K562 (cell line): Measurements from ENCODE around the gene ACBD5. TPM values are rescaled to one million over a fixed set of nuclear protein-coding genes. Genes with fewer than 3 reads are reported as not detected.

ENCODE experiments used
- ATAC-seq: fragments of 200-7000 bp; cut with Tn5 transposase; 3 replicates; pipeline ENCODE4 v1.9.1; 2020; ENCODE audit warnings: moderate library complexity
- BruUV-seq: library from RNA; stranded (reverse); fragments of 400-500 nt; replicated peaks from 2 replicates; lab custom pipeline; 2021; lab: Mats Ljungman, UMichigan
- CTCF ChIA-PET: fragments of 300-600 bp; formaldehyde crosslinking; extraction: SDS; loops from one replicate; lab custom pipeline; 2021; ENCODE audit warnings: low intra/inter-chr PET ratio; lab: Yijun Ruan, JAX
- POLR2A ChIA-PET: fragments of 300-600, 350-650 bp; sonication (Branson Sonifier 250); formaldehyde crosslinking; extraction: SDS; loops from one replicate; lab custom pipeline; 2021; ENCODE audit warnings: antibody characterized with exemption, inconsistent platforms; lab: Yijun Ruan, JAX
- DNase-seq, 4 experiments: peaks; one replicate each; pipeline versions ENCODE4 v3.0.0 to v3.0.0-alpha.2; 2011 to 2018; ENCODE audit warnings: low spot score in 3 of 4, mixed read lengths in 3 of 4; ENCODE audit errors: extremely low read depth in 1 of 4
- FAIRE-seq: peaks from 2 replicates; lab custom pipeline; 2011; peaks lifted over from hg19 to GRCh38; lab: Jason Lieb, UNC
- H2AFZ ChIP-seq: 2 replicates; pipeline ENCODE4 v1.6.0; 2011; ENCODE audit warnings: low read depth, low read length, control low read depth, inconsistent platforms
- H3K27ac ChIP-seq: fragments of 200-600 bp; 3 replicates; pipeline ENCODE4 v1.8.0; 2011; ENCODE audit warnings: low read depth, mild to moderate bottlenecking, control low read depth, inconsistent platforms, low read length, moderate library complexity, mixed read lengths; ENCODE audit errors: extremely low read depth
- H3K27me3 ChIP-seq, 2 experiments: fragments of 300-600 bp in 1 of 2; 2 replicates in 1 of 2; 3 replicates in 1 of 2; pipeline versions ENCODE4 v1.6.0 to v1.8.0; 2011; ENCODE audit warnings: inconsistent platforms in 2 of 2, low read length in 2 of 2, mild to moderate bottlenecking in 1 of 2, mixed read lengths in 1 of 2, moderate library complexity in 1 of 2; ENCODE audit not compliant: control insufficient read depth in 2 of 2, insufficient read depth in 2 of 2
- H3K36me3 ChIP-seq: fragments of 300-600 bp; 3 replicates; pipeline ENCODE4 v1.8.0; 2011; ENCODE audit warnings: mild to moderate bottlenecking, low read length, inconsistent platforms; ENCODE audit not compliant: control insufficient read depth, insufficient read depth
- H3K4me1 ChIP-seq, 2 experiments: fragments of 200-600 bp in 1 of 2; replicated peaks in 1 of 2; 2 replicates in 1 of 2; 3 replicates in 1 of 2; pipeline versions ENCODE4 v1.5.1 to v1.8.0; 2011; ENCODE audit warnings: inconsistent platforms in 2 of 2, low read length in 2 of 2, mild to moderate bottlenecking in 1 of 2, mixed read lengths in 1 of 2, moderate library complexity in 1 of 2; ENCODE audit not compliant: control insufficient read depth in 2 of 2, insufficient read depth in 2 of 2
- H3K4me2 ChIP-seq: 2 replicates; pipeline ENCODE4 v1.6.1; 2011; ENCODE audit warnings: low read length, control low read depth, inconsistent platforms, mixed read lengths; ENCODE audit not compliant: insufficient read depth
- H3K4me3 ChIP-seq: fragments of 200-600 bp; sonication (generic), shearing (Covaris generic); 2 replicates; pipeline ENCODE4 v1.5.1; 2016; ENCODE audit warnings: control low read depth, inconsistent platforms
- H3K79me2 ChIP-seq: fragments of 200-600 bp; 3 replicates; pipeline ENCODE4 v1.8.0; 2011; ENCODE audit warnings: low read length, inconsistent platforms; ENCODE audit not compliant: control insufficient read depth, insufficient read depth
- H3K9ac ChIP-seq, 2 experiments: 2 replicates each; pipeline versions ENCODE4 v1.6.0 to v1.6.1; 2011; ENCODE audit warnings: low read depth in 2 of 2, low read length in 2 of 2, control low read depth in 1 of 2, inconsistent platforms in 1 of 2, mild to moderate bottlenecking in 1 of 2, mixed read lengths in 1 of 2; ENCODE audit not compliant: insufficient read depth in 1 of 2
- H3K9me1 ChIP-seq: one replicate; pipeline ENCODE4 v1.6.0; 2011; ENCODE audit warnings: inconsistent platforms, mild to moderate bottlenecking, low read length, moderate library complexity; ENCODE audit not compliant: control insufficient read depth, insufficient read depth
- H3K9me3 ChIP-seq: replicated peaks from 2 replicates; pipeline ENCODE4 v1.5.1; 2011; ENCODE audit warnings: low read depth, low read length, inconsistent platforms; ENCODE audit not compliant: control insufficient read depth, insufficient read depth
- H4K20me1 ChIP-seq: replicated peaks from 2 replicates; pipeline ENCODE4 v1.6.1; 2011; ENCODE audit warnings: low read length, inconsistent platforms, mixed read lengths; ENCODE audit not compliant: control insufficient read depth, insufficient read depth
- CC2D1A ChIP-seq: fragments of 450-650 bp; IDR thresholded peaks from 2 replicates; pipeline ENCODE4 v1.6.1; 2017; ENCODE audit warnings: mild to moderate bottlenecking
- DACH1 ChIP-seq: fragments of 450-650 bp; IDR thresholded peaks from 2 replicates; pipeline ENCODE4 v1.6.1; 2018; ENCODE audit not compliant: partially characterized antibody
- FOXK2 ChIP-seq, 2 experiments: fragments of 450-650 bp; IDR thresholded peaks in 1 of 2; conservative IDR thresholded peaks in 1 of 2; 2 replicates each; pipeline ENCODE4 v1.6.1; 2016; ENCODE audit warnings: low read depth in 2 of 2, mild to moderate bottlenecking in 1 of 2
- LARP7 ChIP-seq: fragments of 450-650 bp; IDR thresholded peaks from 2 replicates; pipeline ENCODE4 v1.6.1; 2016
- PYGO2 ChIP-seq: fragments of 450-650 bp; IDR thresholded peaks from 2 replicates; pipeline ENCODE4 v1.6.1; 2016; ENCODE audit warnings: mild to moderate bottlenecking, missing genetic modification characterization, moderate library complexity, missing compliant biosample characterization
- RAD51 ChIP-seq: fragments of 450-650 bp; IDR thresholded peaks from 2 replicates; pipeline ENCODE4 v1.7.1; 2016; ENCODE audit warnings: low read depth, mild to moderate bottlenecking, borderline replicate concordance
- SAFB ChIP-seq: fragments of 200-400 bp; formaldehyde crosslinking; IDR thresholded peaks from 2 replicates; pipeline ENCODE4 v1.6.1; 2017; ENCODE audit warnings: low read depth, low read length, borderline replicate concordance
- SREBF2 ChIP-seq: sonication (generic); formaldehyde crosslinking; IDR thresholded peaks from 2 replicates; pipeline ENCODE4 v1.4.0; 2020; ENCODE audit warnings: mild to moderate bottlenecking, missing genetic modification reagents
- ZNF174 ChIP-seq: fragments of 250-450 bp; sonication (Bioruptor Pico); IDR thresholded peaks from 2 replicates; pipeline ENCODE4 v1.4.0; 2020; ENCODE audit warnings: mild to moderate bottlenecking
- WGBS: fragments of 100-300 bp; shearing (Covaris generic); methylation state at CpG from one replicate; pipeline ENCODE4 v1.1.6; 2016; ENCODE audit warnings: low coverage, mixed read lengths; ENCODE audit not compliant: insufficient coverage; ENCODE audit errors: missing lambda C conversion rate; 5-methylcytosine and 5-hydroxymethylcytosine counted together
- in situ Hi-C: fragments of 300-500 bp; cut with MboI; formaldehyde crosslinking; loops from 4 replicates; pipeline ENCODE4 v1.15.0; 2018; ENCODE audit warnings: inconsistent platforms, mixed read lengths
- intact Hi-C: fragments of 100-400 bp; cut with micrococcal nuclease; formaldehyde crosslinking; loops from 2 replicates; pipeline ENCODE4 v1.14.2; 2022
- polyA plus RNA-seq, 8 experiments: library from polyadenylated mRNA; depleted of rRNA in 4 of 8; stranded (reverse) in 5 of 8; unstranded in 3 of 8; fragments of >200 nt; fragmentation: Nextera tagmentation in 2 of 8; fragmentation: Illumina TruSeq in 1 of 8; extraction: Ambion mirVana in 2 of 8; extraction: Trizol in 1 of 8; gene quantifications; 2 replicates each; pipeline versions ENCODE4 v1.2.1 to v1.2.3, GENCODE V29; 2011 to 2014; ENCODE audit warnings: inconsistent platforms in 1 of 8, missing spikeins in 1 of 8
- total RNA-seq, 7 experiments: library from RNA; depleted of rRNA in 6 of 7; stranded (reverse); fragments of >200 nt in 6 of 7; fragmentation: Illumina TruSeq in 2 of 7; extraction: Trizol in 2 of 7; gene quantifications; 2 replicates each; pipeline versions ENCODE4 v1.2.1 to v1.2.3, GENCODE V29; 2011 to 2021; ENCODE audit warnings: low replicate concordance in 1 of 7
- TF ChIP-seq, protein P1 (sequence below): sonication (generic); formaldehyde crosslinking; IDR thresholded peaks from 2 replicates; pipeline ENCODE4 v1.9.0; 2022; ENCODE audit warnings: mild to moderate bottlenecking, missing genetic modification reagents
- TF ChIP-seq, protein P2 (sequence below): sonication (generic); formaldehyde crosslinking; IDR thresholded peaks from 2 replicates; pipeline ENCODE4 v1.8.1; 2022; ENCODE audit warnings: missing genetic modification reagents
- TF ChIP-seq, protein P3 (sequence below): IDR thresholded peaks from 2 replicates; pipeline ENCODE4 v1.6.1; 2014; ENCODE audit warnings: antibody characterized with exemption
- TF ChIP-seq, protein P4 (sequence below): sonication (generic); formaldehyde crosslinking; IDR thresholded peaks from 2 replicates; pipeline ENCODE4 v1.8.1; 2023; ENCODE audit warnings: mild to moderate bottlenecking, missing genetic modification reagents, moderate library complexity
- TF ChIP-seq, protein P5 (sequence below): fragments of 450-650 bp; IDR thresholded peaks from 2 replicates; pipeline ENCODE4 v1.6.1; 2017; ENCODE audit warnings: mild to moderate bottlenecking, moderate library complexity
- TF ChIP-seq, protein P6 (sequence below): fragments of 450-650 bp; IDR thresholded peaks from one replicate; pipeline ENCODE4 v1.6.1; 2018; ENCODE audit warnings: mild to moderate bottlenecking, moderate library complexity; ENCODE audit not compliant: partially characterized antibody

ACBD5 gene
- total and polyA plus RNA-seq, 9 of the 15 experiments (the other 6 are each of a cell fraction or from before 2014, with no cell fraction given) = 1.5 to 10.3 (median 7.8) TPM

DNA sequence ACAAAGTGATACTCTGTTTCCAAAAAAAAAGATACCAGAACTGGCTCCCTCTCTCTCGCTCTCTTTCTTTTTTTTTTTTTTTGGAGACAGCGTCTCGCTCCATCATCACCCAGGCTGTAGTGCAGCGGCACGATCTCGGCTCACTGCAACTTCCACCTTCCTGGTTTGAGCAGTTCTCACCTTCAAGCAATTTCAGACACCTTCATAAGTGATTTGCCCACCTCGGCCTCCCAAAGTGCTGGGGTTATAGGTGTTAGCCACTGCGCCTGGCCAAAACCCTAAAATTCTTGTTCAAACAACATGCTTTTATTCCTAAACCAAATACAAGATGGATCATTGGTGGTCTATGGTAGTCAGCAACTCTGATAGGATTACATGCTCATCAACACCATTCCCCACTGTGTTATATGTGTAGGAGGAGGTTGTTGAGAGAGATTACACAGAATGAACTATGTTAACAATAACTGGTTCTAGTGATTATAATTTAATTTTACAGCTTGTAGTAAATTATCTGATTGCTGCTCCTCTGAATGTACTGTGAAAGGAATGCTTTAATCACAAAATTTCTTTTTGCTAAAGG lies 15.5 kb downstream of the ACBD5 start:
- peaks cover 38% of the 10 kb centered on the region; the same call in 2 of the 3 replicates for H3K36me3 ChIP-seq
- FAIRE-seq (no peak), DNase-seq (no peak), ATAC-seq (no peak)
- no peaks in the 10 kb centered on the region for H3K27me3 ChIP-seq
- no TSS peak for BruUV-seq
- H3K79me2 ChIP-seq = no peaks in the 10 kb centered on the region
- no peaks in the 10 kb centered on the region for H3K9me1 ChIP-seq
- POLR2A ChIA-PET = interaction anchor here (0.6 kb wide), 1 partner anchor 12 kb away, joined by 3 read pairs; no protein-coding TSS in a partner anchor
- no peaks in the 10 kb centered on the region for H4K20me1 ChIP-seq
- no peak overlapping the region for H2AFZ ChIP-seq
- no peaks in the 10 kb centered on the region for H3K4me1 ChIP-seq
- no peak overlapping the region for H3K9ac ChIP-seq
- H3K4me2 ChIP-seq = no peak overlapping the region
- in situ Hi-C loops (no loop called here), intact Hi-C loops (loop anchor here (2.0 kb wide), 1 partner anchor 60 kb away; no protein-coding TSS in a partner anchor)
- no peaks in the 10 kb centered on the region for H3K9me3 ChIP-seq
- no peak overlapping the region for H3K27ac ChIP-seq
- WGBS = 84% methylated on average over 5 of the region's 8 CpGs
- H3K4me3 ChIP-seq = no peak overlapping the region
- CTCF ChIA-PET = no interaction called here
- TF ChIP-seq DACH1 (no peak), SAFB (no peak), FOXK2 (conservative IDR thresholded peaks at IDR 0.05 in 1 of 2, IDR thresholded peaks at IDR 0.05 in 1 of 2; ENCODE audit: low read depth in 2 of 2) (no peak), SREBF2 (CRISPR knock-in tag) (no peak), CC2D1A (no peak), ZNF174 (CRISPR knock-in tag) (no peak), LARP7 (no peak), RAD51 (no peak), PYGO2 (tag) (no peak)
- TF ChIP-seq, protein P1, sequence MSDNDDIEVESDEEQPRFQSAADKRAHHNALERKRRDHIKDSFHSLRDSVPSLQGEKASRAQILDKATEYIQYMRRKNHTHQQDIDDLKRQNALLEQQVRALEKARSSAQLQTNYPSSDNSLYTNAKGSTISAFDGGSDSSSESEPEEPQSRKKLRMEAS = no peak
- TF ChIP-seq, protein P2, sequence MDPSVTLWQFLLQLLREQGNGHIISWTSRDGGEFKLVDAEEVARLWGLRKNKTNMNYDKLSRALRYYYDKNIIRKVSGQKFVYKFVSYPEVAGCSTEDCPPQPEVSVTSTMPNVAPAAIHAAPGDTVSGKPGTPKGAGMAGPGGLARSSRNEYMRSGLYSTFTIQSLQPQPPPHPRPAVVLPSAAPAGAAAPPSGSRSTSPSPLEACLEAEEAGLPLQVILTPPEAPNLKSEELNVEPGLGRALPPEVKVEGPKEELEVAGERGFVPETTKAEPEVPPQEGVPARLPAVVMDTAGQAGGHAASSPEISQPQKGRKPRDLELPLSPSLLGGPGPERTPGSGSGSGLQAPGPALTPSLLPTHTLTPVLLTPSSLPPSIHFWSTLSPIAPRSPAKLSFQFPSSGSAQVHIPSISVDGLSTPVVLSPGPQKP = no peak
- TF ChIP-seq, protein P3, sequence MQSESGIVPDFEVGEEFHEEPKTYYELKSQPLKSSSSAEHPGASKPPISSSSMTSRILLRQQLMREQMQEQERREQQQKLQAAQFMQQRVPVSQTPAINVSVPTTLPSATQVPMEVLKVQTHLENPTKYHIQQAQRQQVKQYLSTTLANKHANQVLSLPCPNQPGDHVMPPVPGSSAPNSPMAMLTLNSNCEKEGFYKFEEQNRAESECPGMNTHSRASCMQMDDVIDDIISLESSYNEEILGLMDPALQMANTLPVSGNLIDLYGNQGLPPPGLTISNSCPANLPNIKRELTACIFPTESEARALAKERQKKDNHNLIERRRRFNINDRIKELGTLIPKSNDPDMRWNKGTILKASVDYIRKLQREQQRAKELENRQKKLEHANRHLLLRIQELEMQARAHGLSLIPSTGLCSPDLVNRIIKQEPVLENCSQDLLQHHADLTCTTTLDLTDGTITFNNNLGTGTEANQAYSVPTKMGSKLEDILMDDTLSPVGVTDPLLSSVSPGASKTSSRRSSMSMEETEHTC = no peak
- TF ChIP-seq, protein P4, sequence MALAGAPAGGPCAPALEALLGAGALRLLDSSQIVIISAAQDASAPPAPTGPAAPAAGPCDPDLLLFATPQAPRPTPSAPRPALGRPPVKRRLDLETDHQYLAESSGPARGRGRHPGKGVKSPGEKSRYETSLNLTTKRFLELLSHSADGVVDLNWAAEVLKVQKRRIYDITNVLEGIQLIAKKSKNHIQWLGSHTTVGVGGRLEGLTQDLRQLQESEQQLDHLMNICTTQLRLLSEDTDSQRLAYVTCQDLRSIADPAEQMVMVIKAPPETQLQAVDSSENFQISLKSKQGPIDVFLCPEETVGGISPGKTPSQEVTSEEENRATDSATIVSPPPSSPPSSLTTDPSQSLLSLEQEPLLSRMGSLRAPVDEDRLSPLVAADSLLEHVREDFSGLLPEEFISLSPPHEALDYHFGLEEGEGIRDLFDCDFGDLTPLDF (CRISPR knock-in tag) = no peak
- TF ChIP-seq, protein P5, sequence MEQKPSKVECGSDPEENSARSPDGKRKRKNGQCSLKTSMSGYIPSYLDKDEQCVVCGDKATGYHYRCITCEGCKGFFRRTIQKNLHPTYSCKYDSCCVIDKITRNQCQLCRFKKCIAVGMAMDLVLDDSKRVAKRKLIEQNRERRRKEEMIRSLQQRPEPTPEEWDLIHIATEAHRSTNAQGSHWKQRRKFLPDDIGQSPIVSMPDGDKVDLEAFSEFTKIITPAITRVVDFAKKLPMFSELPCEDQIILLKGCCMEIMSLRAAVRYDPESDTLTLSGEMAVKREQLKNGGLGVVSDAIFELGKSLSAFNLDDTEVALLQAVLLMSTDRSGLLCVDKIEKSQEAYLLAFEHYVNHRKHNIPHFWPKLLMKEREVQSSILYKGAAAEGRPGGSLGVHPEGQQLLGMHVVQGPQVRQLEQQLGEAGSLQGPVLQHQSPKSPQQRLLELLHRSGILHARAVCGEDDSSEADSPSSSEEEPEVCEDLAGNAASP = no peak
- TF ChIP-seq, protein P6, sequence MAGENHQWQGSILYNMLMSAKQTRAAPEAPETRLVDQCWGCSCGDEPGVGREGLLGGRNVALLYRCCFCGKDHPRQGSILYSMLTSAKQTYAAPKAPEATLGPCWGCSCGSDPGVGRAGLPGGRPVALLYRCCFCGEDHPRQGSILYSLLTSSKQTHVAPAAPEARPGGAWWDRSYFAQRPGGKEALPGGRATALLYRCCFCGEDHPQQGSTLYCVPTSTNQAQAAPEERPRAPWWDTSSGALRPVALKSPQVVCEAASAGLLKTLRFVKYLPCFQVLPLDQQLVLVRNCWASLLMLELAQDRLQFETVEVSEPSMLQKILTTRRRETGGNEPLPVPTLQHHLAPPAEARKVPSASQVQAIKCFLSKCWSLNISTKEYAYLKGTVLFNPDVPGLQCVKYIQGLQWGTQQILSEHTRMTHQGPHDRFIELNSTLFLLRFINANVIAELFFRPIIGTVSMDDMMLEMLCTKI = no peak
